Gastroesophageal sphincter (tissue), 3 donors: ENCODE results near the gene GUCA2B.

Experiments
- CTCF ChIP-seq, 4 experiments: fragments of 200-600 bp in 2 of 4; fragments of 450-650 bp in 2 of 4; sonication (generic) in 1 of 4; IDR thresholded peaks; one replicate each; pipeline ENCODE4 v1.5.1; 2017 to 2019; ENCODE audit warnings: antibody characterized with exemption in 4 of 4, mild to moderate bottlenecking in 2 of 4, moderate library complexity in 2 of 4
- POLR2A ChIP-seq, 2 donors: fragments of 450-650 bp; IDR thresholded peaks; one replicate each; pipeline ENCODE4 v1.6.1; 2017; ENCODE audit warnings: antibody characterized with exemption in 2 of 2, mild to moderate bottlenecking in 2 of 2, moderate library complexity in 1 of 2
- POLR2AphosphoS5 ChIP-seq: sonication (generic); formaldehyde crosslinking; IDR thresholded peaks from one replicate; pipeline ENCODE4 v1.6.1; 2017; ENCODE audit warnings: antibody characterized with exemption

- TF ChIP-seq CTCF (IDR thresholded peaks at IDR 0.05): no peak
- no peak for TF ChIP-seq POLR2A (IDR thresholded peaks at IDR 0.05)
- no peak for TF ChIP-seq POLR2AphosphoS5
Measured at GRCh38 chr1:42139444-42139843, 13.8 kb upstream of the GUCA2B start.
